H9 (cell line): ENCODE measurements around the gene HOXA4. TPM values are rescaled to one million over a fixed set of nuclear protein-coding genes. Genes with fewer than 3 reads are reported as not detected.

Source experiments
- DNase-seq: peaks from one replicate; pipeline ENCODE4 v3.0.0-alpha.2; 2017
- H2AFZ ChIP-seq: one replicate; pipeline ENCODE4 v1.6.1; 2013; ENCODE audit warnings: mild to moderate bottlenecking, low read length, control low read depth, moderate library complexity
- H2AK5ac ChIP-seq: 2 replicates; pipeline ENCODE4 v1.6.1; 2013; ENCODE audit warnings: low read length, control low read depth, mixed read lengths; ENCODE audit not compliant: insufficient read length
- H2BK120ac ChIP-seq: one replicate; pipeline ENCODE4 v1.6.1; 2013; ENCODE audit warnings: low read depth, mild to moderate bottlenecking, low read length, control low read depth, inconsistent platforms; ENCODE audit not compliant: poor library complexity, severe bottlenecking
- H2BK12ac ChIP-seq: 2 replicates; pipeline ENCODE4 v1.6.1; 2013; ENCODE audit warnings: low read length, control low read depth, mixed read lengths, low read depth; ENCODE audit not compliant: insufficient read length
- H2BK15ac ChIP-seq: 2 replicates; pipeline ENCODE4 v1.6.1; 2013; ENCODE audit warnings: low read depth, low read length, control low read depth
- H2BK20ac ChIP-seq: one replicate; pipeline ENCODE4 v1.6.1; 2013; ENCODE audit warnings: low read depth, mild to moderate bottlenecking, low read length, control low read depth, inconsistent platforms; ENCODE audit not compliant: poor library complexity, severe bottlenecking
- H2BK5ac ChIP-seq: 2 replicates; pipeline ENCODE4 v1.6.1; 2013; ENCODE audit warnings: low read length, control low read depth, mixed read lengths; ENCODE audit not compliant: insufficient read length
- H3K14ac ChIP-seq: 2 replicates; pipeline ENCODE4 v1.6.1; 2013; ENCODE audit warnings: low read length, control low read depth; ENCODE audit not compliant: insufficient read depth
- H3K18ac ChIP-seq: 2 replicates; pipeline ENCODE4 v1.6.1; 2013; ENCODE audit warnings: low read depth, mild to moderate bottlenecking, mixed read lengths, low read length, control low read depth; ENCODE audit not compliant: insufficient read length
- H3K23ac ChIP-seq: 2 replicates; pipeline ENCODE4 v1.6.1; 2013; ENCODE audit warnings: low read length, control low read depth, mixed read lengths, low read depth; ENCODE audit not compliant: insufficient read length
- H3K23me2 ChIP-seq: 2 replicates; pipeline ENCODE4 v1.6.1; 2013; ENCODE audit warnings: low read depth, mild to moderate bottlenecking, mixed read lengths, low read length, control low read depth; ENCODE audit not compliant: insufficient read length, poor library complexity, severe bottlenecking
- H3K27ac ChIP-seq: 2 replicates; pipeline ENCODE4 v1.5.1; 2013; ENCODE audit warnings: low read length, control low read depth, mixed read lengths, low read depth; ENCODE audit not compliant: insufficient read length
- H3K27me3 ChIP-seq: 2 replicates; pipeline ENCODE4 v1.6.1; 2013; ENCODE audit warnings: low read length, control low read depth, inconsistent platforms; ENCODE audit not compliant: insufficient read depth
- H3K4ac ChIP-seq: 2 replicates; pipeline ENCODE4 v1.6.1; 2013; ENCODE audit warnings: low read depth, mild to moderate bottlenecking, control low read depth, inconsistent platforms, low read length, moderate library complexity
- H3K4me1 ChIP-seq: 2 replicates; pipeline ENCODE4 v1.6.1; 2013; ENCODE audit warnings: low read length, control low read depth, inconsistent platforms; ENCODE audit not compliant: insufficient read depth
- H3K4me2 ChIP-seq: 2 replicates; pipeline ENCODE4 v1.6.1; 2013; ENCODE audit warnings: low read length, control low read depth, mixed read lengths; ENCODE audit not compliant: insufficient read length, insufficient read depth
- H3K56ac ChIP-seq: 2 replicates; pipeline ENCODE4 v1.6.1; 2013; ENCODE audit warnings: low read depth, mild to moderate bottlenecking, mixed read lengths, low read length, control low read depth; ENCODE audit not compliant: insufficient read length
- H3K79me1 ChIP-seq: 2 replicates; pipeline ENCODE4 v1.6.1; 2013; ENCODE audit warnings: low read depth, mild to moderate bottlenecking, moderate library complexity, low read length, control low read depth, inconsistent platforms; ENCODE audit not compliant: insufficient read depth, poor library complexity, severe bottlenecking
- H3K79me2 ChIP-seq: 2 replicates; pipeline ENCODE4 v1.6.1; 2013; ENCODE audit warnings: low read length, control low read depth, inconsistent platforms; ENCODE audit not compliant: insufficient read depth
- H3K9ac ChIP-seq: 2 replicates; pipeline ENCODE4 v1.6.1; 2013; ENCODE audit warnings: low read length, control low read depth, mixed read lengths; ENCODE audit not compliant: insufficient read length; ENCODE audit errors: extremely low read depth
- H3K9me3 ChIP-seq: one replicate; pipeline ENCODE4 v1.6.1; 2013; ENCODE audit warnings: low read depth, low read length, inconsistent platforms; ENCODE audit not compliant: control insufficient read depth
- H3T11ph ChIP-seq: one replicate; pipeline ENCODE4 v1.6.1; 2013; ENCODE audit warnings: mild to moderate bottlenecking, low read length, control low read depth, inconsistent platforms
- H4K20me1 ChIP-seq: one replicate; pipeline ENCODE4 v1.6.1; 2013; ENCODE audit not compliant: control insufficient read depth, insufficient read length, insufficient read depth
- H4K5ac ChIP-seq: 2 replicates; pipeline ENCODE4 v1.6.1; 2013; ENCODE audit warnings: low read depth, mild to moderate bottlenecking, mixed read lengths, low read length, control low read depth; ENCODE audit not compliant: insufficient read length
- H4K8ac ChIP-seq: replicated peaks from 2 replicates; pipeline ENCODE4 v1.6.1; 2013; ENCODE audit warnings: low read length, control low read depth, mixed read lengths, low read depth; ENCODE audit not compliant: insufficient read length
- H4K91ac ChIP-seq: 2 replicates; pipeline ENCODE4 v1.6.1; 2013; ENCODE audit warnings: low read depth, mild to moderate bottlenecking, moderate library complexity, mixed read lengths, low read length, control low read depth; ENCODE audit not compliant: insufficient read length
- H3K27ac Mint-ChIP-seq, 3 experiments: 2 replicates in 2 of 3; 3 replicates in 1 of 3; pipeline ENCODE4 v1.8.0; 2020 to 2021; ENCODE audit warnings: mixed read lengths in 3 of 3, mild to moderate bottlenecking in 1 of 3, moderate library complexity in 1 of 3
- H3K27me3 Mint-ChIP-seq: 2 replicates; pipeline ENCODE4 v1.8.0; 2021; ENCODE audit warnings: low read depth, mild to moderate bottlenecking, moderate library complexity, mixed read lengths
- H3K36me3 Mint-ChIP-seq, 3 experiments: 2 replicates in 2 of 3; 3 replicates in 1 of 3; pipeline ENCODE4 v1.8.0; 2020 to 2021; ENCODE audit warnings: low read depth in 3 of 3, mixed read lengths in 3 of 3; ENCODE audit not compliant: insufficient read depth in 1 of 3
- H3K4me1 Mint-ChIP-seq, 2 experiments: 2 replicates each; pipeline ENCODE4 v1.8.0; 2020; ENCODE audit warnings: mixed read lengths in 2 of 2
- H3K4me3 Mint-ChIP-seq, 2 experiments: 2 replicates in 1 of 2; 3 replicates in 1 of 2; pipeline ENCODE4 v1.8.0; 2020 to 2021; ENCODE audit warnings: mild to moderate bottlenecking in 2 of 2, mixed read lengths in 2 of 2, moderate library complexity in 1 of 2
- H3K9me3 Mint-ChIP-seq, 2 experiments: 2 replicates in 1 of 2; 3 replicates in 1 of 2; pipeline ENCODE4 v1.8.0; 2020; ENCODE audit warnings: mild to moderate bottlenecking in 2 of 2, mixed read lengths in 2 of 2, moderate library complexity in 1 of 2
- CTCF ChIP-seq: fragments of 200-600 bp; sonication (generic); conservative IDR thresholded peaks from 3 replicates; pipeline ENCODE4 v1.8.0; 2021; ENCODE audit warnings: antibody characterized with exemption, mild to moderate bottlenecking
- WGBS: extraction: QIAGEN DNeasy Blood & Tissue Kit; methylation state at CpG from one replicate; pipeline ENCODE4 v1.1.7; 2013; ENCODE audit warnings: missing lambda C conversion rate, low lambda C conversion rate, mixed read lengths; ENCODE audit not compliant: insufficient read length; ENCODE audit errors: extremely low coverage; 5-methylcytosine and 5-hydroxymethylcytosine counted together
- total RNA-seq: library from RNA; stranded (reverse); gene quantifications from 2 replicates; pipeline ENCODE4 v1.2.1, GENCODE V29; 2021

HOXA4 gene
- total RNA-seq, 1 experiment from 2014 or later, result not detected

- no peaks in the 10 kb centered on the region for H3K9me3 ChIP-seq
- no CpG with 5 or more reads among the region's 43 CpGs for WGBS
- peaks cover 100% of the 10 kb centered on the region for H3K27me3 ChIP-seq
- H3K4ac ChIP-seq, result no peak overlapping the region
- H2BK5ac ChIP-seq, result no peak overlapping the region
- no peak overlapping the region for H4K5ac ChIP-seq
- no peak overlapping the region for H3K9ac ChIP-seq
- no peak overlapping the region for H2BK120ac ChIP-seq
- H3T11ph ChIP-seq, result no peak overlapping the region
- H3K4me1 Mint-ChIP-seq, result peaks cover 0 to 10% of the 10 kb centered on the region in 2 experiments; a peak in 1 of 4 replicates
- H4K8ac ChIP-seq, result no peak overlapping the region
- no peaks in the 10 kb centered on the region for H3K4me1 ChIP-seq
- no peak overlapping the region for H2AFZ ChIP-seq
- H3K79me2 ChIP-seq, result no peaks in the 10 kb centered on the region
- peaks cover 2% of the 10 kb centered on the region for H4K20me1 ChIP-seq
- H3K27ac Mint-ChIP-seq, result no peak overlapping the region
- H4K91ac ChIP-seq, result no peak overlapping the region
- H3K4me2 ChIP-seq, result no peak overlapping the region
- no peak overlapping the region for H3K18ac ChIP-seq
- H3K14ac ChIP-seq, result no peak overlapping the region
- no peak for TF ChIP-seq CTCF
- H2BK15ac ChIP-seq, result no peak overlapping the region
- no peak overlapping the region for H3K56ac ChIP-seq
- H3K23me2 ChIP-seq, result no peaks in the 10 kb centered on the region
- peaks cover 100% of the 10 kb centered on the region for H3K27me3 Mint-ChIP-seq
- no peak for DNase-seq
- no peak overlapping the region for H3K27ac ChIP-seq
- no peak overlapping the region for H2BK12ac ChIP-seq
- H3K79me1 ChIP-seq, result no peaks in the 10 kb centered on the region
- no peak overlapping the region; a peak in 1 of 5 replicates for H3K4me3 Mint-ChIP-seq
- no peak overlapping the region for H2AK5ac ChIP-seq
- H3K23ac ChIP-seq, result no peak overlapping the region
- H3K9me3 Mint-ChIP-seq, result peaks cover 9 to 10% of the 10 kb centered on the region in 2 experiments; a peak in 4 of 5 replicates
- H3K36me3 Mint-ChIP-seq, result peaks cover 0 to 2% (median 0%) of the 10 kb centered on the region in 3 experiments; a peak in 1 of 7 replicates
- no peak overlapping the region for H2BK20ac ChIP-seq
Measured at GRCh38 chr7:27124096-27124901, 6.3 kb downstream of the HOXA4 start.
